MCF 10A (cell line): ENCODE measurements around the gene SNRNP70. TPM values are rescaled to one million over a fixed set of nuclear protein-coding genes. Genes with fewer than 3 reads are reported as not detected.
A peak's percentile ranks its signal among the peaks of the same experiment; 100 is the strongest.

Experiments
- BruUV-seq: library from RNA; stranded (reverse); fragments of 400-500 nt; replicated peaks from 2 replicates; lab custom pipeline; 2021; lab: Mats Ljungman, UMichigan
- CTCF ChIA-PET: fragments of 300-600 bp; sonication (Branson Sonifier 250); formaldehyde crosslinking; extraction: SDS; loops from one replicate; lab custom pipeline; 2021; ENCODE audit warnings: antibody characterized with exemption, inconsistent platforms; lab: Yijun Ruan, JAX
- POLR2A ChIA-PET: fragments of 300-600, 350-650 bp; sonication (Branson Sonifier 250); formaldehyde crosslinking; extraction: SDS; loops from one replicate; lab custom pipeline; 2020; ENCODE audit warnings: antibody characterized with exemption, inconsistent platforms; lab: Yijun Ruan, JAX
- DNase-seq: peaks from one replicate; pipeline ENCODE4 v3.0.0-alpha.2; 2018; ENCODE audit not compliant: unreplicated experiment
- H3K27ac Mint-ChIP-seq: one replicate; pipeline ENCODE4 v1.8.0; 2022; ENCODE audit warnings: mild to moderate bottlenecking, low read depth, mixed read lengths; ENCODE audit not compliant: unreplicated experiment
- H3K27me3 Mint-ChIP-seq: one replicate; pipeline ENCODE4 v1.8.0; 2022; ENCODE audit warnings: mixed read lengths; ENCODE audit not compliant: insufficient read depth, unreplicated experiment
- H3K36me3 Mint-ChIP-seq: one replicate; pipeline ENCODE4 v1.8.0; 2022; ENCODE audit warnings: mild to moderate bottlenecking, moderate library complexity, mixed read lengths; ENCODE audit not compliant: insufficient read depth, unreplicated experiment
- H3K4me1 Mint-ChIP-seq: one replicate; pipeline ENCODE4 v1.8.0; 2022; ENCODE audit warnings: mixed read lengths; ENCODE audit not compliant: insufficient read depth, unreplicated experiment
- H3K4me3 Mint-ChIP-seq: one replicate; pipeline ENCODE4 v1.8.0; 2022; ENCODE audit warnings: mild to moderate bottlenecking, moderate library complexity, mixed read lengths; ENCODE audit not compliant: unreplicated experiment
- H3K9me3 Mint-ChIP-seq: one replicate; pipeline ENCODE4 v1.8.0; 2022; ENCODE audit warnings: mixed read lengths; ENCODE audit not compliant: unreplicated experiment
- intact Hi-C: fragments of 100-400 bp; cut with micrococcal nuclease; formaldehyde crosslinking; loops from 2 replicates; pipeline ENCODE4 v1.14.1; 2022
- total RNA-seq: library from RNA; stranded (reverse); gene quantifications from 2 replicates; pipeline ENCODE4 v1.2.3, GENCODE V29; 2022
- TF ChIP-seq, protein P1 (sequence below): fragments of 200-600 bp; IDR thresholded peaks from one replicate; pipeline ENCODE4 v1.8.0; 2022; ENCODE audit warnings: antibody characterized with exemption, mild to moderate bottlenecking; ENCODE audit not compliant: unreplicated experiment

The SNRNP70 gene
- total RNA-seq, 1 experiment from 2014 or later, result 199 TPM

DNA sequence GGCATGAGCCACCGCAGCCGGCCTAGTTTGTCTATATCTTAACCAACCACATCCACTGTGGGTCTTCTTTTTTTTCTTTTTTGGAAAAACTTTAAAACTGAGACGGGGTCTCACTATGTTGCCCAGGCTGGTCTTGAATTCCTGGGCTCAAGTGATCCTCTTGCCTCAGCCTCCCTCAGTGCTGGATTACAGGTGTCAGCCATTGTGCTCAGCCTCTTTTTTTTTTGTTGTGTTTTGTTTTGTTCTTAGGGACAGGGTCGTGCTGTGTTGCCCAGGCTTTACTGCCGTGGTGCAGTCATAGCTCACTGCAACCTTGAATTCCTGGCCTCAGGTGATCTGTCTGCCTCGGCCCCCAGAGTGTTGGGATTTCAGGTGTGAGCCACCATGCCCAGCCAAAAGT lies 7.4 kb downstream of the SNRNP70 start:
- DNase-seq, result no peak
- Mint-ChIP-seq H3K4me3 (no peak overlapping the region), H3K4me1 (peaks cover 6% of the 10 kb centered on the region), H3K9me3 (no peaks in the 10 kb centered on the region), H3K36me3 (peaks cover 96% of the 10 kb centered on the region), H3K27me3 (no peaks in the 10 kb centered on the region), H3K27ac (no peak overlapping the region)
- BruUV-seq, result no TSS peak
- intact Hi-C loops, result no loop called here
- CTCF ChIA-PET, result interaction anchor here (0.7 to 1.2 kb wide), 2 partner anchors 17 to 57 kb away, joined by 4 read pairs; no protein-coding TSS in a partner anchor
- POLR2A ChIA-PET, result interaction anchor here (1.1 kb wide), 1 partner anchor 99 kb away, joined by 3 read pairs; the partner anchor contains the start of gene RUVBL2
- TF ChIP-seq, protein P1, sequence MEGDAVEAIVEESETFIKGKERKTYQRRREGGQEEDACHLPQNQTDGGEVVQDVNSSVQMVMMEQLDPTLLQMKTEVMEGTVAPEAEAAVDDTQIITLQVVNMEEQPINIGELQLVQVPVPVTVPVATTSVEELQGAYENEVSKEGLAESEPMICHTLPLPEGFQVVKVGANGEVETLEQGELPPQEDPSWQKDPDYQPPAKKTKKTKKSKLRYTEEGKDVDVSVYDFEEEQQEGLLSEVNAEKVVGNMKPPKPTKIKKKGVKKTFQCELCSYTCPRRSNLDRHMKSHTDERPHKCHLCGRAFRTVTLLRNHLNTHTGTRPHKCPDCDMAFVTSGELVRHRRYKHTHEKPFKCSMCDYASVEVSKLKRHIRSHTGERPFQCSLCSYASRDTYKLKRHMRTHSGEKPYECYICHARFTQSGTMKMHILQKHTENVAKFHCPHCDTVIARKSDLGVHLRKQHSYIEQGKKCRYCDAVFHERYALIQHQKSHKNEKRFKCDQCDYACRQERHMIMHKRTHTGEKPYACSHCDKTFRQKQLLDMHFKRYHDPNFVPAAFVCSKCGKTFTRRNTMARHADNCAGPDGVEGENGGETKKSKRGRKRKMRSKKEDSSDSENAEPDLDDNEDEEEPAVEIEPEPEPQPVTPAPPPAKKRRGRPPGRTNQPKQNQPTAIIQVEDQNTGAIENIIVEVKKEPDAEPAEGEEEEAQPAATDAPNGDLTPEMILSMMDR, result no peak

DNA sequence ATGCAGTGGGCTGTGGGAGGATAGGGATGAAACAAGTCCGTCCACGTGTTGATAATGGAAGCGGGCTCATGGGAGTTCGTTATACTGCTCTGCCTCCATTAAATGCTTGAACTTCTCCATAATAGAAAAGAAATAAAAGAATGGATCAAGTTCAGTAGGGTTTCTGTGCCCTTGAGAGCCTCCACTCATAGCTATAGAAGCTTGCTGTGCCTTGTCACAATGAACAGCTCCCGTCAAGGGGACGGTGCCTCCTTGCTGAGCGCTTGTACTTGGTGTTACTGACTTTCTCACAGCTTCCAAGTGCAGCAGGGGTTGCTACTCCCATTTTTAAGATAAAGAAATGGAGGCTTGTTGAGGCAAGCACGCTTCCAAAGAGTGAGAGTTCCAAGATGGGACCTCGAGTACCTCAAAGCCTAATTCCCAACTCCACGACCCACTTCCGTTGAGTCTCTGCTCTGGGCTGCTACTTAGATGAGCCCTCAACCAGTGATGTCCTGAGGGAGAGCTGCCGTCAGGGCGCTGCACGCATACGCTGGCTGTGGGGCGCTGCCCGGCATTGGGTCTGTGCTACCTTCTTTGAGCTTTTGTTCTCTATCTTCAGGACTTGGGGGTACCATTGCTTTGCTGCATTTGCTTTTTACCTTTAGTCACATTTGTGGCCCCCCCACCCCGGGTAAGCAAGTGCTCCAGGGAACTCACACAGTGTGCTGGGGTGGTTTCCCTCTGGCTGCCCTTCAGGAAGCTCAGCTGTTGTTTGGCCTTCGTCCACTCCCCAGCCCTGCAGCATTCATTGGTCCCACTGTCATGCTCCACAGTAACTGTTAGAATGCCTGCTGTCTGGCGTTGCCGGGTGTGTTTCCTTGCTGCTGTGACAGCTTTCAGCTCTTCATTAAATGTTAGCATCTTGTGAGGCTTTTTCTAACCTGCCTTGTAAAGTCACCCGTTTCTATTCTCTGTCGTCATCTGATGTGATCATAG lies 9.5 kb downstream of the SNRNP70 start:
- Mint-ChIP-seq H3K36me3 (peaks cover 100% of the 10 kb centered on the region), H3K9me3 (no peaks in the 10 kb centered on the region), H3K27me3 (no peaks in the 10 kb centered on the region), H3K4me1 (peaks cover 5% of the 10 kb centered on the region), H3K27ac (no peak overlapping the region), H3K4me3 (no peak overlapping the region)
- ChIA-PET POLR2A (interaction anchor here (0.9 to 1.1 kb wide), 3 partner anchors 10 to 104 kb away, joined by 3 to 4 read pairs (median 3); no protein-coding TSS in a partner anchor), CTCF (interaction anchor here (0.5 to 1.9 kb wide), 10 partner anchors 12 to 349 kb away, joined by 3 to 11 read pairs (median 4); partner anchors contain the start of gene LIN7B)
- no TSS peak for BruUV-seq
- DNase-seq, result no peak
- intact Hi-C loops, result no loop called here
- TF ChIP-seq, protein P1, result no peak

DNA sequence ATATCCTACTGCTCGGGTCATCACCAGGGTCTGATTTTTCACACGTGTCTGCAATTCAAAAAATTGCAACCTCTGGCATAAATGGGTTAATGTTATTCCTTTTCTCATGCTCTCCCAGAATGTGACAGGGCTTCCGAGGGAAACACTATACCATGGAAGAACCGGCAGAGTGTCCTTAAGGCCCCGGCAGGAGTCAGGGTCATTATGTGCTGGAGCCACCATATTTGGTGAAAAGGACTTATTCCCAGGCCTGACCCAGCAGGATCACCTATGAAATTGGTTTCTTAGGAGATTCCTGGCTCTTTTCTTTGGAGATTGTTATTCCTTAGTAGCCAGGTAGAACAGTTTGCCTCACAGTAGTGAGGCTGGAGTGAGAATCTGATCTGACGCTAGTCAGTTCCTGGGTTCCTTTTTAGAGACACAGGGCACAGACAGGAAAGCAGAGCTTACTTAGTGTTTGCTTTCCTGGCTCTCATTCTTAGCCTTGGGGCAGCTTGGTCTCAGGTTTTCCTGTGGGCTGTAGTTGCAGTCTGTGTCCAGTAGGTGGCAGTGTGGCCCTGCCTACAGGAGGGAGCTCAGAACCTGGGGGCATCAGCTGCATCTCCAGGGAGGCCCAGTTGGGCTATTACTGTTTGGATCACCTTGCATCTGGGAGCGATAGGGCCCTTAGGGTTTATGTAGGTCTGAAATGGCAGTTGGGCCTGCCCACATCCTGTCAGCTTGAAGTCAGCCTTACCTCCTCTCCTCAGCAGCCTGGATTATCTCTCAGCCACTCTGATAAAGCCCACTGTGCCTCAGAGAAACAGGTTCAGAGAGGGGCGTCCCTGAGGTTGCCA lies 12.4 kb downstream of the SNRNP70 start:
- BruUV-seq, result no TSS peak
- H3K4me1 Mint-ChIP-seq, result peaks cover 5% of the 10 kb centered on the region
- H3K27me3 Mint-ChIP-seq, result no peaks in the 10 kb centered on the region
- ChIA-PET CTCF (interaction anchor here (0.5 to 2.7 kb wide), 46 partner anchors 9 to 507 kb away, joined by 3 to 29 read pairs (median 4); partner anchors contain the start of genes GYS1, LIN7B and RUVBL2), POLR2A (interaction anchor here (0.6 to 1.6 kb wide), 8 partner anchors 11 to 769 kb away, joined by 3 to 8 read pairs (median 5); partner anchors contain the start of gene PPFIA3)
- H3K27ac Mint-ChIP-seq, result no peak overlapping the region
- peaks cover 100% of the 10 kb centered on the region for H3K36me3 Mint-ChIP-seq
- DNase-seq, result peak; percentile 87
- H3K4me3 Mint-ChIP-seq, result no peak overlapping the region
- no peaks in the 10 kb centered on the region for H3K9me3 Mint-ChIP-seq
- intact Hi-C loops, result loop anchor here (1.0 kb wide), 3 partner anchors 48 to 128 kb away; no protein-coding TSS in a partner anchor
- TF ChIP-seq, protein P1, result peak; percentile 96
